Measurements from ENCODE around the gene MAGEA8. TPM values are rescaled to one million over a fixed set of nuclear protein-coding genes. Genes with fewer than 3 reads are reported as not detected.

Gene MAGEA8
- polyA plus RNA-seq, 4 donors: 0.13 to 0.47 (median 0.30) TPM

Other genes with a start within 250 kb of the MAGEA8 start
- 10 to 100 TPM; 41.5 to 46.8 (median 44.2) TPM for gene TMEM185A, start 249.4 kb upstream of the MAGEA8 start, polyA plus RNA-seq (ENCODE audit: insufficient read length in 4 of 4)
- gene MAGEA11, start 169.1 kb upstream of the MAGEA8 start, polyA plus RNA-seq (ENCODE audit: insufficient read length in 4 of 4): under 1 TPM in 1 of 4 donors, not detected in 3; 0.04 TPM
- 1 to 10 TPM; 1.8 to 2.6 (median 2.2) TPM for gene HSFX1, start 107.1 kb upstream of the MAGEA8 start, polyA plus RNA-seq (ENCODE audit: insufficient read length in 4 of 4)
- gene MAGEA9, start 99.3 kb upstream of the MAGEA8 start, polyA plus RNA-seq (ENCODE audit: insufficient read length in 4 of 4): not detected
- under 1 TPM; 0.16 to 0.35 (median 0.22) TPM for gene HSFX4, start 48.4 kb downstream of the MAGEA8 start, polyA plus RNA-seq (ENCODE audit: insufficient read length in 4 of 4)
- 10 to 100 TPM; 27.2 to 33.7 (median 30.0) TPM for gene EOLA2, start 57.3 kb downstream of the MAGEA8 start, polyA plus RNA-seq (ENCODE audit: insufficient read length in 4 of 4)

Data from left renal cortex interstitium (tissue), 4 donors.